Bronchial epithelial cell (primary cell): Measurements from ENCODE around the gene VRK1. TPM values are rescaled to one million over a fixed set of nuclear protein-coding genes. Genes with fewer than 3 reads are reported as not detected.

Experiments
- DNase-seq: peaks from one replicate; pipeline ENCODE4 v3.0.0-alpha.2; 2010; ENCODE audit warnings: low read depth
- FAIRE-seq: peaks from 2 replicates; lab custom pipeline; 2011; peaks lifted over from hg19 to GRCh38; lab: Jason Lieb, UNC
- H3K27me3 ChIP-seq: 2 replicates; pipeline ENCODE4 v1.5.1; 2011; ENCODE audit warnings: low read length; ENCODE audit not compliant: control insufficient read depth, insufficient read depth
- H3K36me3 ChIP-seq: 2 replicates; pipeline ENCODE4 v1.5.1; 2011; ENCODE audit warnings: low read length; ENCODE audit not compliant: control insufficient read depth, insufficient read depth
- H3K4me3 ChIP-seq: 2 replicates; pipeline ENCODE4 v1.5.1; 2011; ENCODE audit warnings: mild to moderate bottlenecking, low read depth, low read length, control low read depth
- total RNA-seq: library from RNA; depleted of rRNA; stranded (reverse); fragments of >200 nt; gene quantifications from 2 replicates; pipeline ENCODE4 v1.2.1, GENCODE V29; 2014
- TF ChIP-seq, protein P1 (sequence below): IDR thresholded peaks from 2 replicates; pipeline ENCODE4 v1.5.1; 2011; ENCODE audit warnings: mild to moderate bottlenecking, moderate library complexity, low read length, control low read depth, inconsistent platforms; ENCODE audit not compliant: insufficient read depth, severe bottlenecking

The VRK1 gene
- total RNA-seq, 1 donor from 2014 or later: 12.6 TPM

DNA sequence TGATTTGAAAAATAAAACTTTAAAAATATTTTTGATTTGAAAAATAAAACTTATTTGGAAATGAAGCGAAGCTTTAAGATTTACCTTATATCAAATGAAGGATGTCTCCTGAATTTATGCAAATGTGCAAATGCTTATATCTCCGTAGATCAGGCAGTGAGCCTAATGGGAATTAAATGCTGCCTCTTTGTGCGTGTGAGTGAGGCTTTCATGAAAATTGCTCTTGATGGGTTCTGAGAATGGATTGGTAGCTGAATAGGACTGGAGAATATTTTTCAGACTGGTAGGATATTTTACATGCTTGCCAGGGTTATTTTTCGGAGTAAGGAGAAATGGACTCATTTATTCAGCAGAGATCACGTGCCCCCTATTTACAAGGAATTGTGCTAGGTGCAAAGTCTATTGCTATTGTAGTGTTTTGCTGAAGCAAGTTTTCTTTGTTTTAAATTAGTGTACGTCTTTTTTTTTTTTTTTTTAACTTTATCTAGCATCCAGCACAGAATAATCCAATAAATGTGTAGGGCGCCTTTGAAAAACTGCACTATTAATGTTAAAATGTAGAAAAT is 2.4 kb downstream of the VRK1 start:
- DNase-seq (no peak), FAIRE-seq (no peak)
- Histone ChIP-seq H3K4me3 (no peak overlapping the region), H3K27me3 (no peaks in the 10 kb centered on the region), H3K36me3 (no peaks in the 10 kb centered on the region)
- TF ChIP-seq, protein P1, sequence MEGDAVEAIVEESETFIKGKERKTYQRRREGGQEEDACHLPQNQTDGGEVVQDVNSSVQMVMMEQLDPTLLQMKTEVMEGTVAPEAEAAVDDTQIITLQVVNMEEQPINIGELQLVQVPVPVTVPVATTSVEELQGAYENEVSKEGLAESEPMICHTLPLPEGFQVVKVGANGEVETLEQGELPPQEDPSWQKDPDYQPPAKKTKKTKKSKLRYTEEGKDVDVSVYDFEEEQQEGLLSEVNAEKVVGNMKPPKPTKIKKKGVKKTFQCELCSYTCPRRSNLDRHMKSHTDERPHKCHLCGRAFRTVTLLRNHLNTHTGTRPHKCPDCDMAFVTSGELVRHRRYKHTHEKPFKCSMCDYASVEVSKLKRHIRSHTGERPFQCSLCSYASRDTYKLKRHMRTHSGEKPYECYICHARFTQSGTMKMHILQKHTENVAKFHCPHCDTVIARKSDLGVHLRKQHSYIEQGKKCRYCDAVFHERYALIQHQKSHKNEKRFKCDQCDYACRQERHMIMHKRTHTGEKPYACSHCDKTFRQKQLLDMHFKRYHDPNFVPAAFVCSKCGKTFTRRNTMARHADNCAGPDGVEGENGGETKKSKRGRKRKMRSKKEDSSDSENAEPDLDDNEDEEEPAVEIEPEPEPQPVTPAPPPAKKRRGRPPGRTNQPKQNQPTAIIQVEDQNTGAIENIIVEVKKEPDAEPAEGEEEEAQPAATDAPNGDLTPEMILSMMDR: no peak

DNA sequence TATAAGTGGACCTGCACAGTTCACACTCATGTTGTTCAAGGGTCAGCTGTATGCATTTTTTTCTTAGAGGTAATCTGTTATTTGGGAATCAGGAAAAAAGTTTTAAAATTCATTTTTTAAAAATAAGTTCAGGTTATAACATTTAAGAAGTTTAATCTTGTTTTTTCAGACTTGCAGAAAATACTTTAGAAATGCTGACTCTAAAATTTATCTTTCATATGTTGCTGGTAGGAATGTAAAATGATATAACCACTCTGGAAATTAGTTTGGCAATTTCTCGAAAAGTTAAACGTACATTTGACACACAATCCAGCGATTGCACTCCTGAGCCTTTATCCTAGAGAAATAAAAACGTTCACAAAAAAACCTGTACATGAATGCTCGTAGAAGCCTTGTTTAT is 4.7 kb downstream of the VRK1 start:
- FAIRE-seq (no peak), DNase-seq (no peak)
- no peaks in the 10 kb centered on the region for H3K27me3 ChIP-seq
- TF ChIP-seq, protein P1: no peak
- no peaks in the 10 kb centered on the region for H3K36me3 ChIP-seq
- no peak overlapping the region for H3K4me3 ChIP-seq

DNA sequence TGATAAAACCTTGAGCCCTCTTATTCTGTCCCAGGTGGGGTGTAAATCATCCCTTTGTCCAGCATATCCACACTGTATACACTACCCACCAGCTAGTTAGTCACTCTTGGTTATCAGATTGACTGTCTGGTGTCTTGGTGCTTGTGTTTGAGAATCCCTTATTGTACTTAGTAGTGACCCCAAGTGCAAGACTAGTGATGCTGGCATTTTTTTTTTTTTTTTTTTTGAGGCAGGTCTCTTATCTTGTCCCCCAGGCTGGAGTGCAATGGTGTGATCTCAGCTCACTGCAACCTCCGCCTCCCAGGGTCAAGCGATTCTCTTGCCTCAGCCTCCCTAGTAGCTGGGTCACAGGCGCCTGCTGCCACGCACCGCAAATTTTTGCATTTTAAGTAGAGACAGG is 5.8 kb downstream of the VRK1 start:
- Histone ChIP-seq H3K36me3 (no peaks in the 10 kb centered on the region), H3K4me3 (no peak overlapping the region), H3K27me3 (no peaks in the 10 kb centered on the region)
- FAIRE-seq (no peak), DNase-seq (no peak)
- TF ChIP-seq, protein P1: no peak

DNA sequence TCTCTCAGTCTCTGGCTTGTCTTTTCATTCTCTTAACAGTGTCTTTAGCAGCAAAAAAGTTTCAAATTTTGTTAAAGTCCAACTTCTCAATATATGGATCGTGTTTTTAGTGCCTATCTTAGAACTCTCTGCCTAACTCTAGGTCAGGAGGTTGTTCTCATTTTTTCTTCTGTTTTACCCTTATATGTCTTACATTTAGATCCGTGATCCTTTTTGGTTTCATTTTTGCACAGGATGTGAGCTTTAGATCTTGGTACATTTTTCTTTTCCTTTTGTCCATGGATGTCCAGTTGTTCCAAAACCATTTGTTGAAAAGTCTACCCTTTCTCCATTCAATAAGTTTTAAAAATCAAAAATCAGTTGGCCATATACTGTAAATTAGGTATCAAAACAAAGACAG is 6.8 kb downstream of the VRK1 start:
- Histone ChIP-seq H3K4me3 (no peak overlapping the region), H3K27me3 (no peaks in the 10 kb centered on the region), H3K36me3 (no peaks in the 10 kb centered on the region)
- no peak for DNase-seq
- TF ChIP-seq, protein P1: no peak
- no peak for FAIRE-seq

DNA sequence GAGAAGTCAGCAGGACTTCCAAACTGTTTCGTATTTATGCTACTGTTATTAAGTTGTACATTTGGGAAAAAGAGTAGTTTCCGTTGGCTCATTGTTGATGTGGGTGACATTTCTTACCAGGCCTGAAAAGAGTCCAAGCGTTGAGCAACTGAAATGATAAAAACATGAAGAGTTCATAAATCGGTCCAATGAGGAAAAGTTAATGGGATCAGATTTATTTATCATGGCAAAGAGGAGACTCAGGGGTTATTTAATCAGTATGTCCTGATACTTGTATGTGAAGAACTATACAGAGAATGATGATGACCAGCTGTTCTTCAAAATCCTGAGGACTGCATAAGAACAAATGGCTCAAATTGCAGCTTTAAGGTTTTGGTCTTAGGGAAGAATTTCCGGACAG is 7.7 kb downstream of the VRK1 start:
- no peak overlapping the region for H3K4me3 ChIP-seq
- FAIRE-seq (no peak), DNase-seq (no peak)
- H3K36me3 ChIP-seq: no peaks in the 10 kb centered on the region
- TF ChIP-seq, protein P1: no peak
- H3K27me3 ChIP-seq: no peaks in the 10 kb centered on the region

DNA sequence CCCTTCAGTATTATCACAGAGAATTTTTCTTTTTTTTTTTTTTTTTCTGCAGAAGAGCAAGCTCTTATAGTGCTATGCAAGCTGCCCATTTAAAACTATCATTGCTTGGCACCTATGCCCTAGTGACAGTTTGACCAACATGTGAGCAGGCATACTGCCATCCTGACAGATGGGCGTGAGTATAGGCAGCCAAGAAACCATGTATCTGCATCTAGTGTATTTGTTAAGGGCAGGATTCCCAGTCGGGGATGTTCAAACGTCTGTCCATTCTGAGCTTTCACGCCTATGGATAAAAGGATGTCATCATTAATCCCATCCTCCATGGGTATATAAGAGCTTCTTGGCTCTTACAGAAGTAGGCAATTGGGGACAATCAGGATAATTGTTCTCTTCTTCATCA is 8.8 kb downstream of the VRK1 start:
- Histone ChIP-seq H3K27me3 (no peaks in the 10 kb centered on the region), H3K4me3 (no peak overlapping the region), H3K36me3 (no peaks in the 10 kb centered on the region)
- DNase-seq (no peak), FAIRE-seq (no peak)
- TF ChIP-seq, protein P1: no peak
